Left lung (tissue), 10 donors: ENCODE measurements around the gene PAM. TPM values are rescaled to one million over a fixed set of nuclear protein-coding genes. Genes with fewer than 3 reads are reported as not detected.
A peak's percentile ranks its signal among the peaks of the same experiment; 100 is the strongest.

Experiments used
- ATAC-seq: fragments of 200-7000 bp; cut with Tn5 transposase; one replicate; pipeline ENCODE4 v1.9.1; 2020; ENCODE audit warnings: moderate library complexity
- DNase-seq, 4 donors: peaks; one replicate each; pipeline ENCODE4 v3.0.0-alpha.2; 2013 to 2020
- H3K27ac ChIP-seq, 2 donors: fragments of 200-600 bp; sonication (generic) in 1 of 2; one replicate each; pipeline versions ENCODE4 v1.5.0 to v1.8.0; 2020 to 2021
- H3K27me3 ChIP-seq, 2 donors: fragments of 200-600 bp; sonication (generic) in 1 of 2; one replicate each; pipeline versions ENCODE4 v1.5.0 to v1.8.0; 2020 to 2021
- H3K36me3 ChIP-seq, 2 donors: fragments of 200-600 bp; sonication (generic) in 1 of 2; one replicate each; pipeline versions ENCODE4 v1.5.0 to v1.8.0; 2020 to 2021
- H3K4me1 ChIP-seq, 2 donors: fragments of 200-600 bp; one replicate each; pipeline ENCODE4 v1.8.0; 2021
- H3K4me3 ChIP-seq, 2 donors: fragments of 200-600 bp; sonication (generic) in 1 of 2; one replicate each; pipeline versions ENCODE4 v1.5.0 to v1.8.0; 2020 to 2021; ENCODE audit warnings: mild to moderate bottlenecking in 1 of 2
- H3K9me3 ChIP-seq, 2 donors: fragments of 200-600 bp; sonication (generic) in 1 of 2; one replicate each; pipeline versions ENCODE4 v1.5.0 to v1.8.0; 2020 to 2021
- CTCF ChIP-seq, 2 donors: fragments of 200-600 bp; sonication (generic) in 1 of 2; IDR thresholded peaks; one replicate each; pipeline versions ENCODE4 v1.5.0 to v1.8.0; 2021; ENCODE audit warnings: antibody characterized with exemption in 2 of 2
- intact Hi-C, 2 donors: fragments of 100-400 bp; cut with DNase I; formaldehyde crosslinking; loops; one replicate each; pipeline versions ENCODE4 v1.11.2 to v1.14.2; 2022
- polyA plus RNA-seq, 6 donors: library from polyadenylated mRNA; unstranded; fragments of 120-200 nt; gene quantifications; one replicate each; pipeline ENCODE4 v1.2.1, GENCODE V29; 2013; ENCODE audit not compliant: insufficient read length in 6 of 6
- total RNA-seq, 2 donors: library from RNA; stranded (reverse); fragmentation: NEBNext Ultra II Directional; extraction: Animal tissue kit (Norgen Biotek cat#: 25700); gene quantifications; one replicate each; pipeline ENCODE4 v1.2.1, GENCODE V29; 2021
- donor health status: DM: no; HTN: yes; CAD: no.
- donor health status: DM: no; HTN: no; CAD: no.

PAM gene
- total and polyA plus RNA-seq, 8 donors, result 93.3 to 427 (median 145) TPM

DNA sequence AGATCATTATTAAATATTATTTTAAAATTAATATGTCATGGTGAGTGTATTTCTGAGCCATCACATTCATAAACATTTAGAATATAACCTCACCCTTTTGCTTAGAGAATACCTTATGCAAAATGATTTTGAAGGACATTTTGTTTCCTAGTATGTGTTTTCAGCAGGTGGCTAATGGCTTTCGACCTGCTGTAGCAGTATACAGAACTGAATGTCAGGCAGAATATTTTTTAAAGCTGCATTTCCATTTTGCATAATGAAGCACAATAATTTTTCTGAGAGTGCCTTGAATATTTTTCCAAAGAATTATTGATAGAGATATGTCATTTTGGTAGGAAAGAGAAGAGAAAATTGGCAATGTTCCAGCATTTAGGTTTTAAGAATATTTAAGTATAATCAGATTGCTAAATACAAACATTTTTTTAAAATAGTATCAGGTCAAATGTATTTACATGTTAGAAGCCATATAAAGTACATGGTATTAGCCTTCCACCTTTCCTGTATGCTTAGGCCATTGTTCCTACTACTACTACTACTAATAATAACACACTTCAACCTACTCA, 42.3 kb downstream of the PAM start:
- no peak for DNase-seq

GRCh38 chr5:102798104-102798785, 43.1 kb downstream of the PAM start:
- no peaks in the 10 kb centered on the region for H3K27me3 ChIP-seq
- H3K4me3 ChIP-seq, result no peak overlapping the region
- intact Hi-C loops, result no loop called here
- DNase-seq, result no peak
- H3K27ac ChIP-seq, result no peak overlapping the region
- no peaks in the 10 kb centered on the region for H3K9me3 ChIP-seq
- H3K36me3 ChIP-seq, result no peaks in the 10 kb centered on the region
- no peak for TF ChIP-seq CTCF (IDR thresholded peaks at IDR 0.05)
- H3K4me1 ChIP-seq, result peaks cover 12 to 25% of the 10 kb centered on the region in 2 donors
- ATAC-seq, result no peak

More for the DNA sequence above, 42.3 kb downstream of the PAM start:
- no peaks in the 10 kb centered on the region for H3K36me3 ChIP-seq
- H3K27me3 ChIP-seq, result no peaks in the 10 kb centered on the region
- H3K27ac ChIP-seq, result no peak overlapping the region
- no peak for ATAC-seq
- TF ChIP-seq CTCF (IDR thresholded peaks at IDR 0.05), result no peak
- H3K4me3 ChIP-seq, result no peak overlapping the region
- peaks cover 12 to 25% of the 10 kb centered on the region in 2 donors for H3K4me1 ChIP-seq
- intact Hi-C loops, result no loop called here
- no peaks in the 10 kb centered on the region for H3K9me3 ChIP-seq

GRCh38 chr5:102799017-102799416, 43.9 kb downstream of the PAM start:
- Histone ChIP-seq H3K9me3 (no peaks in the 10 kb centered on the region), H3K4me3 (no peak overlapping the region), H3K36me3 (no peaks in the 10 kb centered on the region), H3K27ac (no peak overlapping the region), H3K27me3 (no peaks in the 10 kb centered on the region), H3K4me1 (peaks cover 12 to 25% of the 10 kb centered on the region in 2 donors)
- no peak for TF ChIP-seq CTCF (IDR thresholded peaks at IDR 0.05)
- ATAC-seq (peak; percentile 28), DNase-seq (no peak)
- intact Hi-C loops, result no loop called here

DNA sequence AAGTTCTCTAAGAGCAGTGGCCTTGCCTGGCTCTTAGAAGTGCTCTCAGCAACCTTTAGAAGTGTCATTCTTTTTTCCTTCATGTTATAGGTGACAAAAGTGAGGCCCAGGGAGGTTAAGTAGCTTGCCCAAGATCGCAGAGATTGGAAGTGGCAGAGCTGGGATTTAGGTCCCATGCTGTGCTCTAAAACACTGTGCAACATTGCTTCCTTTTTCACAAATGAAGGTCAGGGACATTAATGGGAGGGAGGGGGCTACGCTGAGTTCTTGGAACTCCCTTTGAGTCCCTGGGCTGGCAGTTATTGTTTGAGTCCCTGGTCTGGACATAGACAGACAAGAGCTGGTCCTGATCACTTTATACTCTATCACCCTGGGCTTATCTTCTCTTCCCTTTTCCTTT, 45.3 kb downstream of the PAM start:
- no peak for TF ChIP-seq CTCF (IDR thresholded peaks at IDR 0.05)
- Histone ChIP-seq H3K4me3 (no peak overlapping the region), H3K4me1 (peaks cover 12 to 25% of the 10 kb centered on the region in 2 donors), H3K36me3 (no peaks in the 10 kb centered on the region), H3K27ac (no peak overlapping the region), H3K9me3 (no peaks in the 10 kb centered on the region), H3K27me3 (no peaks in the 10 kb centered on the region)
- ATAC-seq, result peak; percentile 76
- no peak for DNase-seq
- intact Hi-C loops, result no loop called here

DNA sequence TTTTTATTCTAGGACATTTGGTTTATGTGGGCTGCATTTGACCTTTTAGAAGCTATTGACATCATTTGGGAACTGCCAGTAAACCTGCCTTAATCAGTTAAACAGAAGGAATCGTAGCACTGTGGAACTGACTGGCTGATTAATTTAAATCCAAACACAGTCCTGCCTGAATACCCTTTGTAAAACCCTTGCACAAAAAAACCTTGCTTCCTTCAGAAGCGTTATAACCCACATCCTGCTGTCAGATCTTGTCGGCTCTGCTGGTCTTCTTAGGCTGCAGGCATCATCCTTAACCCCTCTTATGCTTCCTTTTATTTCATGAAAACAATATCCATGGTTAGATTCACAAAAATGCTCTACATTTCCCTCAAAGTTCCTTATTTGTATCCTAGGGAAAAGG, 46.3 kb downstream of the PAM start:
- H3K4me1 ChIP-seq, result peaks cover 12 to 25% of the 10 kb centered on the region in 2 donors
- no peaks in the 10 kb centered on the region for H3K9me3 ChIP-seq
- no peak for DNase-seq
- H3K4me3 ChIP-seq, result no peak overlapping the region
- ATAC-seq, result no peak
- intact Hi-C loops, result no loop called here
- H3K27ac ChIP-seq, result no peak overlapping the region
- no peaks in the 10 kb centered on the region for H3K36me3 ChIP-seq
- no peaks in the 10 kb centered on the region for H3K27me3 ChIP-seq
- no peak for TF ChIP-seq CTCF (IDR thresholded peaks at IDR 0.05)
